IMR-90 (cell line): ENCODE measurements around the gene TAF4B. TPM values are rescaled to one million over a fixed set of nuclear protein-coding genes. Genes with fewer than 3 reads are reported as not detected.
"Not testable (repeated sequence)": the region's sequence is repeated elsewhere in the genome, so short reads cannot be mapped to it uniquely, and the experiment has no call there.

ENCODE experiments used
- ATAC-seq: fragments of 200-7000 bp; cut with Tn5 transposase; 2 replicates; pipeline ENCODE4 v1.9.1; 2020; ENCODE audit warnings: low read depth, mild to moderate bottlenecking, moderate library complexity
- BruUV-seq: library from RNA; stranded (reverse); fragments of 400-500 nt; replicated peaks from 2 replicates; lab custom pipeline; 2021; lab: Mats Ljungman, UMichigan
- CTCF ChIA-PET: fragments of 300-600 bp; formaldehyde crosslinking; extraction: SDS; loops from one replicate; lab custom pipeline; 2021; ENCODE audit warnings: antibody characterized with exemption; lab: Yijun Ruan, JAX
- POLR2A ChIA-PET: fragments of 300-600 bp; sonication (Branson Sonifier 250); formaldehyde crosslinking; loops from one replicate; lab custom pipeline; 2022; ENCODE audit warnings: antibody characterized with exemption; ENCODE audit not compliant: unreplicated experiment; lab: Charles Lee
- DNase-seq: peaks from one replicate; pipeline ENCODE4 v3.0.0; 2013
- H2AFZ ChIP-seq: replicated peaks from 2 replicates; pipeline ENCODE3; 2013; ENCODE audit warnings: low read length, mild to moderate bottlenecking; ENCODE audit not compliant: poor library complexity
- H2AK5ac ChIP-seq: 2 replicates; pipeline ENCODE4 v1.6.1; 2013; ENCODE audit warnings: low read depth, low read length, inconsistent platforms
- H2AK9ac ChIP-seq: replicated peaks from 2 replicates; pipeline ENCODE3; 2013; ENCODE audit warnings: mild to moderate bottlenecking, low read depth, low read length, moderate library complexity; ENCODE audit not compliant: poor library complexity
- H2BK120ac ChIP-seq: 2 replicates; pipeline ENCODE4 v1.6.1; 2013; ENCODE audit warnings: low read depth, low read length, inconsistent platforms
- H2BK15ac ChIP-seq: 3 replicates; pipeline ENCODE4 v1.6.1; 2013; ENCODE audit warnings: low read depth, low read length, inconsistent platforms
- H2BK20ac ChIP-seq: 2 replicates; pipeline ENCODE4 v1.6.1; 2013; ENCODE audit warnings: low read depth, mild to moderate bottlenecking, inconsistent platforms, low read length, moderate library complexity
- H2BK5ac ChIP-seq: 2 replicates; pipeline ENCODE4 v1.6.1; 2013; ENCODE audit warnings: mild to moderate bottlenecking, low read depth, low read length, inconsistent platforms; ENCODE audit not compliant: poor library complexity, severe bottlenecking
- H3K14ac ChIP-seq: replicated peaks from 2 replicates; pipeline ENCODE4 v1.6.1; 2013; ENCODE audit warnings: low read depth, low read length, inconsistent platforms
- H3K18ac ChIP-seq: 2 replicates; pipeline ENCODE4 v1.6.1; 2013; ENCODE audit warnings: low read depth, low read length, control low read depth
- H3K23ac ChIP-seq: 2 replicates; pipeline ENCODE4 v1.6.1; 2013; ENCODE audit warnings: low read depth, low read length, inconsistent platforms
- H3K27ac ChIP-seq: 2 replicates; pipeline ENCODE4 v1.5.1; 2013; ENCODE audit warnings: mild to moderate bottlenecking, control low read depth, low read length; ENCODE audit not compliant: insufficient read depth
- H3K27me3 ChIP-seq: 2 replicates; pipeline ENCODE4 v1.6.1; 2013; ENCODE audit warnings: low read length; ENCODE audit not compliant: control insufficient read depth, insufficient read depth
- H3K36me3 ChIP-seq: 2 replicates; pipeline ENCODE4 v1.6.1; 2013; ENCODE audit warnings: low read length, mixed read lengths; ENCODE audit not compliant: control insufficient read depth, insufficient read depth
- H3K4ac ChIP-seq: 2 replicates; pipeline ENCODE4 v1.6.1; 2013; ENCODE audit warnings: low read depth, low read length, inconsistent platforms
- H3K4me1 ChIP-seq: 2 replicates; pipeline ENCODE4 v1.6.1; 2013; ENCODE audit warnings: low read length, mixed read lengths; ENCODE audit not compliant: control insufficient read depth, insufficient read depth
- H3K4me2 ChIP-seq: 2 replicates; pipeline ENCODE4 v1.6.1; 2013; ENCODE audit warnings: low read depth, mild to moderate bottlenecking, control low read depth, low read length, moderate library complexity
- H3K4me3 ChIP-seq: 2 replicates; pipeline ENCODE4 v1.5.1; 2013; ENCODE audit warnings: low read depth, mild to moderate bottlenecking, control low read depth, low read length, moderate library complexity; ENCODE audit not compliant: insufficient read depth
- H3K56ac ChIP-seq: 2 replicates; pipeline ENCODE4 v1.6.1; 2013; ENCODE audit warnings: low read length, inconsistent platforms; ENCODE audit not compliant: insufficient read depth; ENCODE audit errors: extremely low read depth
- H3K79me1 ChIP-seq, 2 experiments: 2 replicates each; pipeline ENCODE4 v1.6.1; 2013; ENCODE audit warnings: low read length in 2 of 2, inconsistent platforms in 1 of 2, low read depth in 1 of 2
- H3K9ac ChIP-seq: 2 replicates; pipeline ENCODE4 v1.6.1; 2013; ENCODE audit warnings: low read depth, low read length, control low read depth
- H3K9me1 ChIP-seq: 2 replicates; pipeline ENCODE4 v1.6.1; 2013; ENCODE audit warnings: low read length, inconsistent platforms; ENCODE audit not compliant: insufficient read depth
- H3K9me3 ChIP-seq: 2 replicates; pipeline ENCODE4 v1.6.1; 2013; ENCODE audit warnings: low read length; ENCODE audit not compliant: control insufficient read depth, insufficient read depth
- H4K20me1 ChIP-seq: 2 replicates; pipeline ENCODE4 v1.6.1; 2013; ENCODE audit warnings: low read length, inconsistent platforms; ENCODE audit not compliant: insufficient read depth
- H4K5ac ChIP-seq: 2 replicates; pipeline ENCODE4 v1.6.1; 2013; ENCODE audit warnings: mild to moderate bottlenecking, low read depth, low read length, control low read depth
- H4K8ac ChIP-seq, 2 experiments: 2 replicates each; pipeline ENCODE4 v1.6.1; 2013; ENCODE audit warnings: low read depth in 2 of 2, low read length in 2 of 2, control low read depth in 1 of 2, inconsistent platforms in 1 of 2
- H4K91ac ChIP-seq: 2 replicates; pipeline ENCODE4 v1.6.1; 2013; ENCODE audit warnings: low read depth, low read length, inconsistent platforms; ENCODE audit not compliant: insufficient read depth
- MAFK ChIP-seq: IDR thresholded peaks from 2 replicates; pipeline ENCODE4 v1.6.1; 2012; ENCODE audit warnings: low read depth, low read length, improper control_type of control experiment
- WGBS, 2 experiments: methylation state at CpG; one replicate each; pipeline versions ENCODE4 v1.1.5 to v1.1.7; 2013; ENCODE audit warnings: missing lambda C conversion rate in 2 of 2; ENCODE audit not compliant: insufficient read length in 1 of 2; ENCODE audit errors: extremely low coverage in 2 of 2; 5-methylcytosine and 5-hydroxymethylcytosine counted together
- dilution Hi-C: fragments of 300-500 bp; cut with HindIII; formaldehyde crosslinking; loops from one replicate; pipeline ENCODE4 v1.14.3; 2018; ENCODE audit warnings: low sequenced_read_pairs; ENCODE audit not compliant: unreplicated experiment
- in situ Hi-C: fragments of 300-500 bp; cut with MboI; formaldehyde crosslinking; loops from 3 replicates; pipeline ENCODE4 v1.14.3; 2019; ENCODE audit warnings: low sequenced_read_pairs, inconsistent platforms, mixed read lengths
- intact Hi-C: fragments of 100-400 bp; cut with micrococcal nuclease; formaldehyde crosslinking; loops from 2 replicates; pipeline ENCODE4 v1.10.0; 2022
- polyA plus RNA-seq, 3 experiments: library from polyadenylated mRNA; depleted of rRNA; stranded (reverse); fragments of >200 nt; gene quantifications; 2 replicates each; pipeline ENCODE4 v1.2.3, GENCODE V29; 2012; ENCODE audit warnings: low replicate concordance in 1 of 3
- total RNA-seq: library from RNA; depleted of rRNA; stranded (reverse); fragments of >200 nt; gene quantifications from 2 replicates; pipeline ENCODE4 v1.2.3, GENCODE V29; 2012

The TAF4B gene
- total and polyA plus RNA-seq, 2 of the 4 experiments (the other 2 are of a cell fraction), result 0.38 to 1.1 TPM

GRCh38 chr18:26245434-26245833, 19.2 kb downstream of the TAF4B start:
- intact Hi-C loops, CTCF ChIA-PET, H4K8ac ChIP-seq, H3K9me1 ChIP-seq, H3K36me3 ChIP-seq, dilution Hi-C loops, H3K14ac ChIP-seq, H3K18ac ChIP-seq, H3K79me1 ChIP-seq, DNase-seq, H3K27ac ChIP-seq, H3K27me3 ChIP-seq, H2AFZ ChIP-seq, POLR2A ChIA-PET, H3K9ac ChIP-seq, H3K4ac ChIP-seq, H3K4me2 ChIP-seq, H2BK5ac ChIP-seq, H2BK20ac ChIP-seq, H4K5ac ChIP-seq, H2AK5ac ChIP-seq, H4K91ac ChIP-seq, ATAC-seq, H3K56ac ChIP-seq, H3K23ac ChIP-seq, H3K4me3 ChIP-seq, H2BK120ac ChIP-seq, H2AK9ac ChIP-seq, H2BK15ac ChIP-seq, H3K4me1 ChIP-seq, BruUV-seq, H3K9me3 ChIP-seq, in situ Hi-C loops, H4K20me1 ChIP-seq: not testable (repeated sequence)
- peak; percentile 67 for TF ChIP-seq MAFK
- WGBS, 2 experiments, result 67% methylated on average over 1 of the region's 5 CpGs; no CpG with 5 or more reads in 1 of the 2 experiments
